Glutamatergic neuron (in vitro differentiated cells): Measurements from ENCODE around the gene TMEM45A. TPM values are rescaled to one million over a fixed set of nuclear protein-coding genes. Genes with fewer than 3 reads are reported as not detected.

Source experiments
- DNase-seq: peaks from one replicate; pipeline ENCODE4 v3.0.0; 2022
- H3K27ac Mint-ChIP-seq: one replicate; pipeline ENCODE4 v1.8.0; 2020; ENCODE audit warnings: mild to moderate bottlenecking, mixed read lengths, inconsistent platforms; ENCODE audit not compliant: unreplicated experiment
- H3K27me3 Mint-ChIP-seq: one replicate; pipeline ENCODE4 v1.8.0; 2020; ENCODE audit warnings: mild to moderate bottlenecking, moderate library complexity, mixed read lengths, inconsistent platforms; ENCODE audit not compliant: unreplicated experiment
- H3K36me3 Mint-ChIP-seq: one replicate; pipeline ENCODE4 v1.8.0; 2020; ENCODE audit warnings: mild to moderate bottlenecking, mixed read lengths, inconsistent platforms; ENCODE audit not compliant: unreplicated experiment
- H3K4me1 Mint-ChIP-seq: one replicate; pipeline ENCODE4 v1.8.0; 2020; ENCODE audit warnings: mild to moderate bottlenecking, low read depth, mixed read lengths, inconsistent platforms; ENCODE audit not compliant: unreplicated experiment
- H3K4me3 Mint-ChIP-seq: one replicate; pipeline ENCODE4 v1.8.0; 2020; ENCODE audit warnings: mild to moderate bottlenecking, mixed read lengths, inconsistent platforms; ENCODE audit not compliant: unreplicated experiment
- H3K9me3 Mint-ChIP-seq: one replicate; pipeline ENCODE4 v1.8.0; 2020; ENCODE audit warnings: mild to moderate bottlenecking, moderate library complexity, mixed read lengths, inconsistent platforms; ENCODE audit not compliant: unreplicated experiment
- CTCF ChIP-seq: fragments of 200-600 bp; sonication (generic); IDR thresholded peaks from one replicate; pipeline ENCODE4 v1.5.0; 2021; ENCODE audit not compliant: partially characterized antibody, unreplicated experiment
- total RNA-seq: library from RNA; stranded (reverse); fragmentation: NEBNext Ultra II Directional; extraction: Animal tissue kit (Norgen Biotek cat#: 25700); gene quantifications from one replicate; pipeline ENCODE4 v1.2.1, GENCODE V29; 2021; ENCODE audit not compliant: unreplicated experiment

The TMEM45A gene
- total RNA-seq, 1 donor from 2014 or later: 0.61 TPM

- Mint-ChIP-seq H3K36me3 (no peaks in the 10 kb centered on the region), H3K27ac (no peak overlapping the region), H3K4me3 (no peak overlapping the region), H3K9me3 (no peaks in the 10 kb centered on the region), H3K27me3 (peaks cover 2% of the 10 kb centered on the region), H3K4me1 (no peaks in the 10 kb centered on the region)
- DNase-seq: no peak
- no peak for TF ChIP-seq CTCF
Observed at GRCh38 chr3:100527347-100527735, 34.9 kb downstream of the TMEM45A start.

GRCh38 chr3:100531093-100531492 is 38.7 kb downstream of the TMEM45A start:
- H3K27ac Mint-ChIP-seq: no peak overlapping the region
- no peak overlapping the region for H3K4me3 Mint-ChIP-seq
- peaks cover 6% of the 10 kb centered on the region for H3K4me1 Mint-ChIP-seq
- peaks cover 2% of the 10 kb centered on the region for H3K9me3 Mint-ChIP-seq
- no peak for TF ChIP-seq CTCF
- H3K36me3 Mint-ChIP-seq: no peaks in the 10 kb centered on the region
- H3K27me3 Mint-ChIP-seq: no peaks in the 10 kb centered on the region
- DNase-seq: no peak

- Mint-ChIP-seq H3K9me3 (peaks cover 2% of the 10 kb centered on the region), H3K4me1 (peaks cover 6% of the 10 kb centered on the region), H3K4me3 (no peak overlapping the region), H3K27me3 (no peaks in the 10 kb centered on the region), H3K27ac (no peak overlapping the region), H3K36me3 (no peaks in the 10 kb centered on the region)
- TF ChIP-seq CTCF: no peak
- DNase-seq: no peak
Observed at GRCh38 chr3:100532411-100532810, 40.0 kb downstream of the TMEM45A start.

- no peak for DNase-seq
- H3K27me3 Mint-ChIP-seq: no peaks in the 10 kb centered on the region
- peaks cover 6% of the 10 kb centered on the region for H3K4me1 Mint-ChIP-seq
- no peaks in the 10 kb centered on the region for H3K36me3 Mint-ChIP-seq
- no peak for TF ChIP-seq CTCF
- no peak overlapping the region for H3K4me3 Mint-ChIP-seq
- peak overlapping the region; percentile 30 for H3K27ac Mint-ChIP-seq
- H3K9me3 Mint-ChIP-seq: peaks cover 2% of the 10 kb centered on the region
Observed at GRCh38 chr3:100533176-100533575, 40.8 kb downstream of the TMEM45A start.

- DNase-seq: no peak
- no peak for TF ChIP-seq CTCF
- H3K27me3 Mint-ChIP-seq: no peaks in the 10 kb centered on the region
- H3K9me3 Mint-ChIP-seq: peaks cover 2% of the 10 kb centered on the region
- H3K4me3 Mint-ChIP-seq: no peak overlapping the region
- H3K36me3 Mint-ChIP-seq: no peaks in the 10 kb centered on the region
- peaks cover 6% of the 10 kb centered on the region for H3K4me1 Mint-ChIP-seq
- H3K27ac Mint-ChIP-seq: no peak overlapping the region
Observed at GRCh38 chr3:100535610-100535943, 43.2 kb downstream of the TMEM45A start.
